ENCODE data around the gene PPP4R2. TPM values are rescaled to one million over a fixed set of nuclear protein-coding genes. Genes with fewer than 3 reads are reported as not detected.
"Not testable (repeated sequence)": the region's sequence is repeated elsewhere in the genome, so short reads cannot be mapped to it uniquely, and the experiment has no call there.

The PPP4R2 gene
- total RNA-seq, 1 experiment from 2014 or later: 48.0 TPM

DNA sequence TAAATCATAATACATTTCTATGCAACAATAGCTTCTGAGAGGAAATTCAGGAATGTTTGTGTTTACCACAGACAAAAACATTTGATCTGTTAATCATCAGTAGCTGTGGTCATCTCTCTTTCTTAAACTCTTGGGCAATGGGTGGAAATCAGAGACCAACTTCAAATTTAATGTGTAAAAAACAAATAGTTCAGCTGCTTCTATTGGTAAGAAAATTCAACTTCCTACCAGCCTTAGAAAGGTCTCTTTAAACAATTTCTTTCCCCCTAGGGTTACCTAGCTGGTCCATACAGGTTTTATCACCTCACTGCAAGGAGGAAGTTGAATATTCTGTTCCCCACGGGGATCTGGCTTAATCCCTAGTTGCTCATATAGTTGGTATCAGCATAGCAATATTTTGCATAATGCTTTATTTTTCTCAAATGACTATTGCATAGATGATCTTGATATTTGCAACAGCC is 20.3 kb upstream of the PPP4R2 start:
- no peak for DNase-seq (ENCODE audit: low read depth)

DNA sequence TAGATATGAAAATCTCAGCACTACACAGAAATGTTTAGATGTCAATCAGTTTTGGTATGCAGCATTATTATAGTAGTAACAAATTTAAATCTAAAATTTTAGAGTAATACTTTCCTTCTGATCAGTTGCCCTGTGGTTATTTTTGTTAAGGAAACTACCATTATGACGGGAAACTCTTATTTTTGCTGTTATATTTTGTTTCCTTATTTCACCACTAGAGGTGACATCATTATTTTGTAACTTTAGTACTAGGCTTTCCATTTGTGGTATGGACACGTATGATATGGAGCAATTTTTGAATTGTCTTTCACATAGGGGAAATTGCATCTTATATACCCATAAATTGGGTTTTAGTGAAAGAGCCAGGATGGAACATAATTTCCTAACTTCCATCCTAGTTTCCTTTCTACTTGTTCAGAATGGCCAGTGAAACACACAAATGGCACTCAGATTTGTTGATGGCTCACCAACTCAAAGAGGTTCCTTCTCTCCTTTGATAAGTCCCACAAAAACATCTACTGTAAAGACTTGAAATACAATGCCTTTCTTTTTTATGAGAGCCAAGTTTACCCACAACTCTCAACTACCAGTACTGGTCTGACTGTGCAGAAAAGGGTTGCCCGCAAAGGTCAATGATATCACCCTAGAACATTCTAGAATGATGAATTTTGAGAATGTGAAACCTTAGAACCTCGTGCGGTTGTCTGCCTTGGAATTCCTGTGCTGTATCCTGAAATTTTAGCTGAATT is 19.4 kb upstream of the PPP4R2 start:
- DNase-seq (ENCODE audit: low read depth): no peak

GRCh38 chr3:72982609-72983366 is 13.8 kb upstream of the PPP4R2 start:
- no peak for DNase-seq (ENCODE audit: low read depth)

GRCh38 chr3:72985576-72985975 is 11.0 kb upstream of the PPP4R2 start:
- no peak for DNase-seq (ENCODE audit: low read depth)

DNA sequence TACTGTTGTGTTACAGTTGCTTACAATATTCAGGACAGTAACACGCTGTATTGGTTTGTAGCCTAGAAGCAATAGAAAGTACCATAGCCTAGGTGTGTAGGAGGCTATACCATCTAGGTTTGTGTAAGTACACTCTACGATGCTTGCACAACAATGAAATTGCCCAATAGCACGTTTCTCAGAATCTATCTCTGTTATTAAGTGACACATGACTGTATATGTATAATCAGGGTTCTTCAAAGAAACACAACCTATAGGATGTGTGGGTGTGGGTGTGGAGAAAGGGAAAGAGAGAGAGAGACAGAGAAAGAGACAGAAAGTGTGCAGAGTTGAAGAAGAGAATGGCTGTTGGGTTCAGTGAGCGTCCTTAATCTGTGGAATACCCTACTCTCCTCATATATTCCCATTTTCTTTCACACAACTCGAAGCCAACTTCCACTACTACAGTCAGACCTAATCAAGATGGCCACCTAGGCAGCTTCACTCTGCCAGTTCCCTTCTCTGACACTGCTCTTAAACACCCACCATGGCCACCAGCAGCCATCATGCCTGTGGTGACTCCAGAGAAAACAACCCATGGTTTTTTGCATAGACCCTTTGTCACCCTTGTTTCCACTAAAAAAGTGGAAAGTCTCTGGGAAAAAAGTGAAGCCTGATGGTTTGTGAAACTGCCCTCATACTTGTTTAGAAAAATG is 5.8 kb upstream of the PPP4R2 start:
- no peak for DNase-seq (ENCODE audit: low read depth)

DNA sequence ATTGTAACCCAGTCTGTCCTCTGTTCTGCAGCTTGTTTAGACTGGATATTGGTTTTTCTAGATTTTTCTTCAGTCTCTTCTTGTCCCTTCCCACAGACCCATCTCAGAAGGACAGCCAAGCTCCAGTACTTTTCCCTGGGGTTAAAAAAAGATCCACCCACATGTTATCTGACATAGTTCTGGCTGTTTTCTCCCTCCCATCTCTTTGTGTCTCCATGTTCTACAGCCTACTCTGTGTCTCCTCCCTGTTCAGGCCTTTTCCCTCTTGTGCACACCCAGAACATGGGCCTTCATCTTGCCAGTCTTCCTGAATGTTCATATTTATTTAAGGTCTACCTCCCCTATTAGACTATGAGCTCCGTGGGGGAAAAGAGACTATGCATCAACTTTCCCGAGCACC is 5.1 kb upstream of the PPP4R2 start:
- no peak for DNase-seq (ENCODE audit: low read depth)

- DNase-seq (ENCODE audit: low read depth): no peak
Observed at GRCh38 chr3:72993391-72993790, 3.2 kb upstream of the PPP4R2 start.

GRCh38 chr3:72995337-72995736 is 1.3 kb upstream of the PPP4R2 start:
- DNase-seq (ENCODE audit: low read depth): no peak

DNA sequence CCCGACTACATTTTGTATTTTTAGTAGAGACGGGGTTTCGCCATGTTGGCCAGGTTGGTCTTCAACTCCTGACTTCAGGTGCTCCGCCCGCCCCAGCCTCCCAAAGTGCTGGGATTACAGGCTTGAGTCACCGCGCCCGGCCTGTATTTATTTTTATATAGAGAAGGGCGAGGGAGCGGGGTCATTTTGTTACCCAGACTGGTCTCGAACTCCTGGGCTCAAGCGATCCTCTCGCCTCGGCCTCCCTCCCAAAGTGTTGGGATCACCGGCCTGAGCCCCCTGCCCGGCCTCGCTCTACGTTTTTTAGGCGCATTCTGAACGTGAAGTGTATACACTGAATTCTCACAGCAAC is 514 bp upstream of the PPP4R2 start:
- no peak for DNase-seq (ENCODE audit: low read depth)

DNA sequence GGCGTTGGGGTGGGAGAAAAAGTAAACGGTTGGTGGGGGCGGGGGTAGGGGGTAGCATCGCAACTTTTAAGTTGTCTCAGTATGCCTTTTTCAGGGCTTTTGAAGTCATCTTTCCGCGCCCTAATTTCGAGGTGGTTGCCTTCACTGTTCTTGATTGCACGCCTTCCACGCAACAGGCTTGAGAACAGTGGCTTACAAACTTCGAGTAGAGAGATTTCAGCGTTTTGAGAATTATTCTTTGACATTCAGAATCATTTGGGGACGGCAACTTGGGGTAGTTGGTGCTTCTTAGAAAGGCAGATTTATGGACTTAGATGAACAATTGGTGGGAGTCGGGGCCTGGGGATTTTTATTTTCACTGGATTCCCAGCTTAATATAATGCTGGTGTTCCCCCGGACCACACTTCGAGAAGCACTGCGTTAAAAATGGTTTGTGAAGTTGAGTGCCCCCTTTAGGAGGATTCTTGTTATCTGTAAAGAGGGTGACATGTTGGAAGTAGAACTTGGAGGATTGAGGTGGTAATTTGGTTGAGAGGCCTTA is 880 bp downstream of the PPP4R2 start:
- peak; percentile 66 for DNase-seq (ENCODE audit: low read depth)

GRCh38 chr3:72998466-72998865 is 1.9 kb downstream of the PPP4R2 start:
- DNase-seq (ENCODE audit: low read depth): no peak

- no peak for DNase-seq (ENCODE audit: low read depth)
Observed at GRCh38 chr3:72999951-73000350, 3.3 kb downstream of the PPP4R2 start.

- DNase-seq (ENCODE audit: low read depth): not testable (repeated sequence)
Observed at GRCh38 chr3:73003050-73003449, 6.4 kb downstream of the PPP4R2 start.

DNA sequence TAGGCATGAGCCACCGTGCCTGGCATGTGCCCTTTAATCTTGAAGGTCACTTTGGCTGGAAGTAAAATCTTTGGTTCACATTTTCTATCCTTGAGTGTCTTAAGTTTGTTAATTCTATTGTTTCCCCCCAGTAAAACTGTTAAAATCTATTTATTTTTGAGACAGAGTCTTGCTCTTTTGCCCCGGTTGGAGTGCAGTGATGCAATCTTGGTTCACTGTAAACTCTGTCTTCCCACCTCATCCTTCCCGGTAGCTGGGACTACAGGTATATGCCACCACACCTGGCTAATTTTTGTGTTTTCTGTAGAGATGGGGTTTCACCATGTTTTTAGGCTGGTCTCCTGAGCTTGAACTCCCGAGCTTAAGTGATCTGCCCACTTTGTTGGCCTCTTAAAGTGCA is 7.7 kb downstream of the PPP4R2 start:
- DNase-seq (ENCODE audit: low read depth): no peak

DNA sequence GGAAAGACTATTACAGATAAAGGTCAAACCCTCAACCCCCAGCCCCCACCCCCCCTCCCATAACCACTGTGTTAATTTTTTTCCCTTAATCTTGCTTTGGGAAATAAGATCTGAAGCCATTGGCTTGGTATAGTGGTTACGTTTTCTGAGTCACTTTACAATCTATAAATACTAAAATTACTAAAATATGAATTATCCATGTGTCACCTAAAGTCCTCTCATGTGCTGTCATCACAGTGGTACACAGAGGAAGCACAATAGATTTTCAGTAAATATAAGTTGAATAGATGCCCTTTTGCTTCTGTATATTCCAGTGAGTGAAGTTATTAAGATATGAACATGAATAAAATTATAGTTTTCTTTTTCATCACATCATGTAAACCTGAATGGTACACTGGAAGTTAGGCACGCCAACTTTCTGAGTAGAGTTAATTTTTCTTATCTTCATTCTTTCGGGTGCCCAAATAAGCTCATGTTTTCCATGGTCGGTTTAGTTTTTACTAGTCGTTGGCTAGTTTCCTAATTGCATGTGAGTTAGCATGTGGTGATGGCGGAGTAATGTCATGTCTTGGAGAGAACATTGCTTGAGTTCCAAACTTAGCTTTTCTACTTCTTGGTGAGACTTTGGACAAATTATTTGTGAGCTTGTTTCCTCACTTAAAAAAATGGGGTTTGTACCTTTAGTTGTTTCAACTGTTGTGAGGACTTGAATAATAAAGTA is 11.5 kb downstream of the PPP4R2 start:
- DNase-seq (ENCODE audit: low read depth): no peak

DNA sequence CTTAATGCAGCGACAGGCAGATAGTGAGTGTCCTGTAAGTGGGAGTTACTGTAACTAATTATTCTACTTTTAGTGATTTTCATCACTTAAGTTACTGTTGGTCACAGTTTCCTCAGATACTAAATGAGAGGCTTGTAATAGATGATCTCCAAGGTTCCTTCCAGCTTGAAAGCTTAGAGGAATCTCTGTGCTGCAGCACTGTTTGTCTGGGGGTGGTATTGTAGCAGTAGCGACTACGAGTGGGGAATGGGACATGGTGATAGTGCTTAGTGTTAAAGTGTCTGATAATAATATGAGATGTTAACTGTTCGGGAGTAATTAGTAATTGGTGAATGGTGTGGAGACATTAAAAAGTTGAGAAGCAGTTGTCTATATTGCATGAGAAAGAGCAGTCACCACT is 12.4 kb downstream of the PPP4R2 start:
- no peak for DNase-seq (ENCODE audit: low read depth)

DNA sequence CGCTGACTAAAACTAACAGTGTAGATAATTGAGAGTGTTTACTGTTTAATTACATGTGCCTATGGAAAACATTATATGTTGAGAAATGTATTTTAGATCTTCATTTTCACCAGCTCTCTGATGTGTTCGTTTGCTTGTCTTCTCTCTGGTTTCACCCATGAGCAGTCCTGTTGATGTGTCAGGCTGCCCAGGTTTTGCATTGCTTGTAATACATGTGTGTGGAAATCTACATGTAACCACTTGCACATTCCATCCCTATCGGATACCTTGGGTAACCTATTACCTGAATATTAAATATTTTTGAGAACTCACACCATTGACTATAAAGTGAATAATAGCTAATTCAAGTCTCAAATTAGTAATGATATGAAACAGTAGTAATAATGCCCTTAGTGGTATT is 13.1 kb downstream of the PPP4R2 start:
- DNase-seq (ENCODE audit: low read depth): no peak

DNA sequence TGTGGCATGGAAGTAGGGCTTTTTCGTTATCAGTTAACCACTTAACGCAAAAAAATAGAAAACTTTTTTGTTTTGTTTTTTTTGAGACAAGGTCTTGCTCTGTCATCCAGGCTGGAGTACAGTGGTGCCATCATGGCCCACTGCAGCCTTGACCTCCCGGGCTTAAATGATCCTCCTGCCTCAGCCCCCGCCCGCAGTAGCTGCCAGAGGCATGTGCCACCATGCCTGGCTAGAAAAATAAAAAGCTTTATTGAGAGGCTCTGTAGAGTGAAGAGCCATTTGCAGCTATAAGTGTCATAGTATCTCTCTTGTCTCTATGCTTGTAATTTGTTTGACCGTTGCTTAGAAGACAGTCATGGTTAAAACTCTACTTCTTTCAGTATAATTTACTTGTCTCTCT is 13.5 kb downstream of the PPP4R2 start:
- DNase-seq (ENCODE audit: low read depth): no peak

GRCh38 chr3:73018298-73018697 is 21.7 kb downstream of the PPP4R2 start:
- DNase-seq (ENCODE audit: low read depth): no peak

DNA sequence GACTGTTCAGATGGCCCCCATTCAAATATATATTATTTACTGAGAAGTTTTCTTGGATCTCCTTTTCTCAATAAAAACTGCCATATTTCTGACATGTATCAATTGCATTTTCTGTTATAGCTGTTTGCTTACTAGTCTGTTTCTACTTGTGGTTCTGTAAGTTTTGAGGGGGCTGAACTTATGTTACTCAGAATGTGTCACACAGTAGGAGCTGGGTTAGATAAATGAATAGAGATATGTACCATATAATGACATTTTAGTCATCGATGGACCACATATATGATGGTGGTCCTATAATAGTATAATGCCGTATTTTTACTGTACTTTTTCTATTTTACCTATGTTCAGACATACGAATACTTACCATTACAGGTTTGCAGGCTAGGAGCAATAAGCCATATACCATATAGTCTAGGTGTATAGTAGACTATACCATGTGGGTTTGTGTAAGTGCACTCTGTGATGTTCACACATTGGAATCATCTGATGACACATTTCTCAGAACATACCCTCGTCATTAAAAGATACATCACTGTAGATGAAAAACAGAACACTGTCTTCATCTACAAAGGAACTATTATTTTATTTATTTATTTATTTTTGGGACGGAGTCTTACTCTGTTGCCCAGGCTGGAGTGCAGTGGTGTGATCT is 22.3 kb downstream of the PPP4R2 start:
- DNase-seq (ENCODE audit: low read depth): no peak

DNA sequence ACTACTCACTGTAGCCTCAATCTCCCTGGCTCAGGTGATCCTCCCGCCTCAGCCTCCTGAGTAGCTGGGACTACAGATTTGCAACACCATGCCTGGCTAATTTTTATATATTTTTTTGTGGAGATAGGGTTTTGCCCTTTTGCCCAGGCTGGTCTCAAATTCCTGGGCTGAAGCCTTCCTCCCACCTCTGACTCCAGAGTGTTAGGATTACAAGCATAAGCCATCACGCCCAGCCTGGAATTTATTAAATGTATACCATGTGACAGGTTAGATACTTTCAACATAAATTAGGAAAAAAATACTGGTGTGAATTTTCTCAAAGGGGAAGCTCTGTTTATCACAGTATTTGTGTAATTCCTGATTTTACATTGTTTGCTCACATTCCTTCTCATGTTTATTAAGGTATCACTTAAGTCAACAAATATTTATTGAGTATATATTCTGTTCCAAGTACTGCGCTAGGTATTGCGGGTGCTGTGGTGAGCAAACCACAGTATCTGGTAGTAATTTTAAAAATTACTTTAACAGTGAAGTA is 24.8 kb downstream of the PPP4R2 start:
- no peak for DNase-seq (ENCODE audit: low read depth)
